Right lobe of liver (tissue), 6 donors: ENCODE data around the gene PRTFDC1. TPM values are rescaled to one million over a fixed set of nuclear protein-coding genes. Genes with fewer than 3 reads are reported as not detected.
A peak's percentile ranks its signal among the peaks of the same experiment; 100 is the strongest.

ENCODE experiments used
- ATAC-seq, 4 donors: fragments of 200-7000 bp; cut with Tn5 transposase; one replicate each; pipeline ENCODE4 v1.9.1; 2020; ENCODE audit warnings: mild to moderate bottlenecking in 4 of 4, moderate library complexity in 4 of 4
- DNase-seq, 3 donors: peaks; one replicate each; pipeline ENCODE4 v3.0.0-alpha.2; 2020
- H3K27ac ChIP-seq, 3 donors: fragments of 200-600 bp; one replicate each; pipeline ENCODE4 v1.8.0; 2022
- H3K27me3 ChIP-seq, 2 donors: fragments of 200-600 bp; one replicate each; pipeline ENCODE4 v1.8.0; 2022
- H3K36me3 ChIP-seq, 4 donors: fragments of 200-600 bp; sonication (generic) in 1 of 4; one replicate each; pipeline versions ENCODE4 v1.5.1 to v1.8.0; 2017 to 2022; ENCODE audit warnings: control low read depth in 1 of 4
- H3K4me1 ChIP-seq, 4 donors: fragments of 200-600 bp; sonication (generic) in 1 of 4; one replicate each; pipeline versions ENCODE4 v1.5.1 to v1.8.0; 2017 to 2022; ENCODE audit warnings: control low read depth in 1 of 4
- H3K4me3 ChIP-seq, 3 donors: fragments of 200-600 bp; one replicate each; pipeline ENCODE4 v1.8.0; 2022
- H3K9me3 ChIP-seq, 4 donors: fragments of 200-600 bp; sonication (generic) in 1 of 4; one replicate each; pipeline versions ENCODE4 v1.5.1 to v1.8.0; 2017 to 2022; ENCODE audit warnings: control low read depth in 1 of 4
- CTCF ChIP-seq, 4 donors: fragments of 200-600 bp in 3 of 4; fragments of 450-650 bp in 1 of 4; IDR thresholded peaks; one replicate each; pipeline versions ENCODE4 v1.5.1 to v1.8.0; 2016 to 2022; ENCODE audit warnings: antibody characterized with exemption in 4 of 4, mild to moderate bottlenecking in 2 of 4
- POLR2A ChIP-seq: fragments of 450-650 bp; IDR thresholded peaks from one replicate; pipeline ENCODE4 v1.6.1; 2017; ENCODE audit warnings: antibody characterized with exemption, mild to moderate bottlenecking
- WGBS: methylation state at CpG from one replicate; pipeline ENCODE4 v1.1.6; 2018; ENCODE audit warnings: low coverage, low lambda C conversion rate; ENCODE audit not compliant: insufficient coverage; ENCODE audit errors: missing lambda C conversion rate; 5-methylcytosine and 5-hydroxymethylcytosine counted together
- intact Hi-C, 2 donors: fragments of 100-400 bp; cut with DNase I; formaldehyde crosslinking; loops; one replicate each; pipeline versions ENCODE4 v1.11.2 to v1.14.1; 2022
- long read RNA-seq: library from polyadenylated mRNA; unstranded; transcript quantifications from one replicate; pipeline ENCODE4 v2.0.0, GENCODE V29; 2019
- total RNA-seq, 6 experiments: library from RNA; depleted of rRNA in 2 of 6; stranded (reverse); fragments of >200 nt in 2 of 6; fragmentation: NEBNext Ultra II Directional in 3 of 6; extraction: Animal tissue kit (Norgen Biotek cat#: 25700) in 3 of 6; gene quantifications; one replicate each; pipeline versions ENCODE4 v1.1.0 to v1.2.4, GENCODE V29; 2016 to 2023
- donor health status: DM: no; HTN: yes; CAD: no.
- donor health status: DM: no; HTN: no; CAD: no.
- donor health status: DM: no; HTN: no; CAD: no.
- donor health status: DM: no; HTN: yes; CAD: no.
- donor health status: DM: no; HTN: yes; CAD: no.

The PRTFDC1 gene
- 1 to 10 TPM in 3 of 6 experiments, under 1 TPM in 2, not detected in 1; 0.76 to 3.5 (median 1.1) TPM for total RNA-seq
- long read RNA-seq, result 0 reads

GRCh38 chr10:24952143-24952706, at the start of gene PRTFDC1:
Gene PRTFDC1, minus strand, starts transcription at chr10:24952606. Its CDS starts 31 bp downstream, at chr10:24952575.
- ATAC-seq (peak; percentile 60 to 72 (median 68)), DNase-seq (peak in 2 of 3 donors; percentile 57)
- intact Hi-C loops, result no loop called here
- no peak for TF ChIP-seq POLR2A
- no peak for TF ChIP-seq CTCF (IDR thresholded peaks at IDR 0.05)
- peak within 1 kb of the TSS; percentile 52 to 67 (median 57) for H3K4me3 ChIP-seq
- H3K4me1 ChIP-seq, result no peaks in the 10 kb centered on the region
- WGBS, result 7% methylated on average over 27 of the region's 56 CpGs
- H3K36me3 ChIP-seq, result no peaks in the 10 kb centered on the region
- H3K9me3 ChIP-seq, result no peaks in the 10 kb centered on the region
- H3K27ac ChIP-seq, result peak within 1 kb of the TSS; percentile 53 to 70 (median 58)
- H3K27me3 ChIP-seq, result no peaks in the 10 kb centered on the region

GRCh38 chr10:24998044-24998443, 45.6 kb upstream of the PRTFDC1 start:
- Histone ChIP-seq H3K36me3 (no peaks in the 10 kb centered on the region), H3K27ac (no peak overlapping the region), H3K9me3 (no peaks in the 10 kb centered on the region), H3K4me1 (peaks cover 0 to 8% (median 0%) of the 10 kb centered on the region in 4 donors), H3K27me3 (no peaks in the 10 kb centered on the region), H3K4me3 (no peak overlapping the region)
- ATAC-seq (no peak), DNase-seq (no peak)
- no peak for TF ChIP-seq POLR2A
- TF ChIP-seq CTCF (IDR thresholded peaks at IDR 0.05), result no peak
- WGBS, result 74% methylated on average over 3 of the region's 3 CpGs
- intact Hi-C loops, result loop anchor here in 1 of 2 donors (10.0 kb wide), 1 partner anchor 353 kb away; no protein-coding TSS in a partner anchor

- H3K4me3 ChIP-seq, result no peak overlapping the region
- H3K27me3 ChIP-seq, result no peaks in the 10 kb centered on the region
- H3K36me3 ChIP-seq, result no peaks in the 10 kb centered on the region
- intact Hi-C loops, result loop anchor here in 1 of 2 donors (10.0 kb wide), 1 partner anchor 350 kb away; no protein-coding TSS in a partner anchor
- TF ChIP-seq CTCF (IDR thresholded peaks at IDR 0.05), result no peak
- no peak for TF ChIP-seq POLR2A
- no peaks in the 10 kb centered on the region for H3K9me3 ChIP-seq
- peaks cover 0 to 10% (median 0%) of the 10 kb centered on the region in 4 donors for H3K4me1 ChIP-seq
- no peak for DNase-seq
- no peak overlapping the region for H3K27ac ChIP-seq
- ATAC-seq, result no peak
Measured at GRCh38 chr10:24995072-24995471, 42.7 kb upstream of the PRTFDC1 start.

GRCh38 chr10:24993237-24993958, 41.0 kb upstream of the PRTFDC1 start:
- Histone ChIP-seq H3K27me3 (no peaks in the 10 kb centered on the region), H3K9me3 (no peaks in the 10 kb centered on the region), H3K4me3 (no peak overlapping the region), H3K4me1 (peaks cover 0 to 10% (median 0%) of the 10 kb centered on the region in 4 donors), H3K27ac (no peak overlapping the region), H3K36me3 (no peaks in the 10 kb centered on the region)
- DNase-seq (no peak), ATAC-seq (peak; percentile 33 to 77 (median 60))
- intact Hi-C loops, result loop anchor here in 1 of 2 donors (10.0 kb wide), 1 partner anchor 349 kb away; no protein-coding TSS in a partner anchor
- WGBS, result 93% methylated on average over 1 of the region's 1 CpG
- TF ChIP-seq POLR2A (no peak), CTCF (IDR thresholded peaks at IDR 0.05) (no peak)
